ENCODE results near the gene EVA1A. TPM values are rescaled to one million over a fixed set of nuclear protein-coding genes. Genes with fewer than 3 reads are reported as not detected.

EVA1A gene
- total RNA-seq, 1 experiment from 2014 or later, result 0.68 TPM

- Histone ChIP-seq H3K9me3 (ENCODE audit: control insufficient read depth, low read depth, low read length) (no peaks in the 10 kb centered on the region), H3K79me2 (ENCODE audit: insufficient read depth, low read length) (no peaks in the 10 kb centered on the region), H3K79me1 (ENCODE audit: insufficient read depth, low read depth, low read length, poor library complexity, severe bottlenecking) (no peaks in the 10 kb centered on the region), H3K4ac (ENCODE audit: low read depth, low read length) (no peak overlapping the region), H3K27me3 (ENCODE audit: insufficient read depth, low read length) (no peaks in the 10 kb centered on the region), H4K20me1 (ENCODE audit: control insufficient read depth, insufficient read depth, insufficient read length) (no peaks in the 10 kb centered on the region), H2BK20ac (ENCODE audit: low read depth, low read length, poor library complexity, severe bottlenecking) (no peak overlapping the region), H3K4me2 (ENCODE audit: insufficient read depth, insufficient read length, low read length) (no peak overlapping the region), H4K5ac (ENCODE audit: insufficient read length, low read depth, low read length) (no peak overlapping the region), H4K8ac (replicated peaks; ENCODE audit: insufficient read length, low read depth, low read length) (no peak overlapping the region), H4K91ac (ENCODE audit: insufficient read length, low read depth, low read length) (no peak overlapping the region), H3K18ac (ENCODE audit: insufficient read length, low read depth, low read length) (no peak overlapping the region), H3T11ph (ENCODE audit: low read length) (no peak overlapping the region), H3K56ac (ENCODE audit: insufficient read length, low read depth, low read length) (no peak overlapping the region), H2BK15ac (ENCODE audit: low read depth, low read length) (no peak overlapping the region), H2BK5ac (ENCODE audit: insufficient read length, low read length) (no peak overlapping the region), H2BK12ac (ENCODE audit: insufficient read length, low read depth, low read length) (no peak overlapping the region), H3K9ac (ENCODE audit: extremely low read depth, insufficient read length, low read length) (no peak overlapping the region), H3K23me2 (ENCODE audit: insufficient read length, low read depth, low read length, poor library complexity, severe bottlenecking) (no peaks in the 10 kb centered on the region), H2BK120ac (ENCODE audit: low read depth, low read length, poor library complexity, severe bottlenecking) (no peak overlapping the region), H3K14ac (ENCODE audit: insufficient read depth, low read length) (no peak overlapping the region), H3K4me1 (ENCODE audit: insufficient read depth, low read length) (no peaks in the 10 kb centered on the region), H2AK5ac (ENCODE audit: insufficient read length, low read length) (no peak overlapping the region), H3K27ac (ENCODE audit: insufficient read length, low read depth, low read length) (no peak overlapping the region), H2AFZ (ENCODE audit: low read length) (no peak overlapping the region), H3K23ac (ENCODE audit: insufficient read length, low read depth, low read length) (no peak overlapping the region)
- Mint-ChIP-seq H3K36me3 (ENCODE audit: insufficient read depth in 1 of 3, low read depth in 3 of 3) (no peaks in the 10 kb centered on the region), H3K27me3 (ENCODE audit: low read depth) (peaks cover 4% of the 10 kb centered on the region), H3K9me3 (no peaks in the 10 kb centered on the region), H3K27ac (no peak overlapping the region), H3K4me1 (peaks cover 5 to 7% of the 10 kb centered on the region in 2 experiments; a peak in 3 of 4 replicates), H3K4me3 (no peak overlapping the region)
- WGBS (ENCODE audit: extremely low coverage, insufficient read length, low lambda C conversion rate), result no CpG with 5 or more reads among the region's 7 CpGs
- no peak for TF ChIP-seq CTCF (conservative IDR thresholded peaks at IDR 0.05)
- no peak for DNase-seq
Measured at GRCh38 chr2:75570948-75571729, 10.4 kb upstream of the EVA1A start.

Measured in H9 (cell line).